Natural killer cell (primary cell): Measurements from ENCODE around the gene WNK2. TPM values are rescaled to one million over a fixed set of nuclear protein-coding genes. Genes with fewer than 3 reads are reported as not detected.

Source experiments
- ATAC-seq, 3 donors: fragments of 150-1000 bp in 2 of 3; fragments of 200-7000 bp in 1 of 3; cut with Tn5 transposase; 1 replicate in 1 of 3; 2 replicates in 2 of 3; pipeline ENCODE4 v1.10.0; 2021; ENCODE audit warnings: mild to moderate bottlenecking in 2 of 3, moderate library complexity in 2 of 3
- DNase-seq, 2 donors: peaks; one replicate each; pipeline versions ENCODE4 v3.0.0 to v3.0.0-alpha.2; 2013 to 2021; ENCODE audit warnings: mixed read lengths in 1 of 2
- H3K27ac ChIP-seq: one replicate; pipeline ENCODE4 v1.5.1; 2013; ENCODE audit warnings: mild to moderate bottlenecking, low read length
- H3K27me3 ChIP-seq: one replicate; pipeline ENCODE4 v1.6.1; 2013; ENCODE audit warnings: low read length; ENCODE audit not compliant: control insufficient read depth, insufficient read depth
- H3K36me3 ChIP-seq: one replicate; pipeline ENCODE4 v1.6.1; 2013; ENCODE audit warnings: low read length; ENCODE audit not compliant: control insufficient read depth, insufficient read depth
- H3K4me1 ChIP-seq: one replicate; pipeline ENCODE4 v1.6.1; 2013; ENCODE audit warnings: low read length; ENCODE audit not compliant: control insufficient read depth, insufficient read depth
- H3K4me3 ChIP-seq: one replicate; pipeline ENCODE4 v1.5.1; 2013; ENCODE audit warnings: low read length
- H3K9me3 ChIP-seq: one replicate; pipeline ENCODE4 v1.6.1; 2013; ENCODE audit warnings: low read length; ENCODE audit not compliant: control insufficient read depth, insufficient read depth
- H3K27ac Mint-ChIP-seq, 2 donors: one replicate each; pipeline ENCODE4 v1.8.0; 2022; ENCODE audit warnings: mild to moderate bottlenecking in 2 of 2, mixed read lengths in 2 of 2, moderate library complexity in 1 of 2
- H3K27me3 Mint-ChIP-seq, 2 donors: one replicate each; pipeline ENCODE4 v1.8.0; 2022; ENCODE audit warnings: low read depth in 2 of 2, mixed read lengths in 2 of 2
- H3K36me3 Mint-ChIP-seq: one replicate; pipeline ENCODE4 v1.8.0; 2022; ENCODE audit warnings: mixed read lengths
- H3K4me1 Mint-ChIP-seq, 2 donors: one replicate each; pipeline ENCODE4 v1.8.0; 2022; ENCODE audit warnings: mixed read lengths in 2 of 2
- H3K4me3 Mint-ChIP-seq: one replicate; pipeline ENCODE4 v1.8.0; 2022; ENCODE audit warnings: mild to moderate bottlenecking, moderate library complexity, mixed read lengths
- H3K9me3 Mint-ChIP-seq, 2 donors: one replicate each; pipeline ENCODE4 v1.8.0; 2022; ENCODE audit warnings: mixed read lengths in 2 of 2
- WGBS: methylation state at CpG from one replicate; pipeline ENCODE4 v1.1.7; 2013; ENCODE audit warnings: missing lambda C conversion rate; ENCODE audit not compliant: insufficient coverage; 5-methylcytosine and 5-hydroxymethylcytosine counted together
- intact Hi-C: fragments of 100-400 bp; cut with micrococcal nuclease; formaldehyde crosslinking; loops from one replicate; pipeline ENCODE4 v1.14.2; 2022
- total RNA-seq, 4 donors: library from RNA; stranded (reverse); fragments of 120-200 nt in 1 of 4; gene quantifications; one replicate each; pipeline versions ENCODE4 v1.2.3 to v1.2.4, GENCODE V29; 2013 to 2022
- TF ChIP-seq, protein P1 (sequence below): fragments of 200-600 bp; IDR thresholded peaks from one replicate; pipeline ENCODE4 v1.8.0; 2022; ENCODE audit warnings: antibody characterized with exemption

The WNK2 gene
- total RNA-seq, 3 donors from 2014 or later (not counting 1 experiment from before 2014, with no cell fraction given): 0.25 TPM; not detected in 2

- Histone ChIP-seq H3K36me3 (no peaks in the 10 kb centered on the region), H3K4me1 (no peaks in the 10 kb centered on the region), H3K27ac (no peak overlapping the region), H3K27me3 (peaks cover 2% of the 10 kb centered on the region), H3K9me3 (no peaks in the 10 kb centered on the region), H3K4me3 (no peak overlapping the region)
- no peak overlapping the region for H3K27ac Mint-ChIP-seq
- DNase-seq: no peak
- H3K4me3 Mint-ChIP-seq: no peak overlapping the region
- WGBS: 95% methylated on average over 20 of the region's 20 CpGs
- no peaks in the 10 kb centered on the region for H3K9me3 Mint-ChIP-seq
- intact Hi-C loops: no loop called here
- TF ChIP-seq, protein P1, sequence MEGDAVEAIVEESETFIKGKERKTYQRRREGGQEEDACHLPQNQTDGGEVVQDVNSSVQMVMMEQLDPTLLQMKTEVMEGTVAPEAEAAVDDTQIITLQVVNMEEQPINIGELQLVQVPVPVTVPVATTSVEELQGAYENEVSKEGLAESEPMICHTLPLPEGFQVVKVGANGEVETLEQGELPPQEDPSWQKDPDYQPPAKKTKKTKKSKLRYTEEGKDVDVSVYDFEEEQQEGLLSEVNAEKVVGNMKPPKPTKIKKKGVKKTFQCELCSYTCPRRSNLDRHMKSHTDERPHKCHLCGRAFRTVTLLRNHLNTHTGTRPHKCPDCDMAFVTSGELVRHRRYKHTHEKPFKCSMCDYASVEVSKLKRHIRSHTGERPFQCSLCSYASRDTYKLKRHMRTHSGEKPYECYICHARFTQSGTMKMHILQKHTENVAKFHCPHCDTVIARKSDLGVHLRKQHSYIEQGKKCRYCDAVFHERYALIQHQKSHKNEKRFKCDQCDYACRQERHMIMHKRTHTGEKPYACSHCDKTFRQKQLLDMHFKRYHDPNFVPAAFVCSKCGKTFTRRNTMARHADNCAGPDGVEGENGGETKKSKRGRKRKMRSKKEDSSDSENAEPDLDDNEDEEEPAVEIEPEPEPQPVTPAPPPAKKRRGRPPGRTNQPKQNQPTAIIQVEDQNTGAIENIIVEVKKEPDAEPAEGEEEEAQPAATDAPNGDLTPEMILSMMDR: no peak
- no peaks in the 10 kb centered on the region for H3K27me3 Mint-ChIP-seq
- no peaks in the 10 kb centered on the region for H3K4me1 Mint-ChIP-seq
- no peak for ATAC-seq
- no peaks in the 10 kb centered on the region for H3K36me3 Mint-ChIP-seq
Measured at GRCh38 chr9:93252781-93253530, 69.0 kb downstream of the WNK2 start.

DNA sequence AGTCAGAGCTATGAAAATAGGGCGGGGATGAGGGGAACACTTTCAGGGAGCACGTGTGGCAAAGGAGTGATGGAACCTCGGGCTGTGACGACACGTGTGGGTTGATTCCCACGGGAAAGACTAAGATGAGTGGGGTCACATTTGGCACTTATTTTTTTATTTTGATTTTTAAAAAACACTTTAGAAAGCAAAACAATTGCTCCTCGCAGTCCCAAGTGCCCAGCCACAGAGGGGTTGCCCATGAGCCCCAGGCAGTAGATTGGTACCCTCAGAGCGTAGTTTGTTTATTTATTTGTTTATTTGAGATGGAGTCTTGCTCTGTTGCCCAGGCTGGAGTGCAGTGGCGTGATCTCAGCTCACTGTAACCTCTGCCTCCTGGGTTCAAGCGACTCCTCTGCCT is 69.7 kb downstream of the WNK2 start:
- Mint-ChIP-seq H3K27me3 (no peaks in the 10 kb centered on the region), H3K9me3 (no peaks in the 10 kb centered on the region), H3K36me3 (no peaks in the 10 kb centered on the region), H3K4me3 (no peak overlapping the region), H3K27ac (no peak overlapping the region), H3K4me1 (no peaks in the 10 kb centered on the region)
- WGBS: 87% methylated on average over 10 of the region's 10 CpGs
- Histone ChIP-seq H3K4me3 (no peak overlapping the region), H3K36me3 (no peaks in the 10 kb centered on the region), H3K4me1 (no peaks in the 10 kb centered on the region), H3K9me3 (no peaks in the 10 kb centered on the region), H3K27me3 (peaks cover 2% of the 10 kb centered on the region), H3K27ac (no peak overlapping the region)
- TF ChIP-seq, protein P1: no peak
- no peak for ATAC-seq
- DNase-seq: no peak
- intact Hi-C loops: no loop called here

GRCh38 chr9:93254061-93254481 is 70.1 kb downstream of the WNK2 start:
- no peaks in the 10 kb centered on the region for H3K4me1 Mint-ChIP-seq
- Histone ChIP-seq H3K27ac (no peak overlapping the region), H3K4me3 (no peak overlapping the region), H3K36me3 (no peaks in the 10 kb centered on the region), H3K4me1 (no peaks in the 10 kb centered on the region), H3K9me3 (no peaks in the 10 kb centered on the region), H3K27me3 (peaks cover 2% of the 10 kb centered on the region)
- H3K36me3 Mint-ChIP-seq: no peaks in the 10 kb centered on the region
- no peak overlapping the region for H3K4me3 Mint-ChIP-seq
- DNase-seq (no peak), ATAC-seq (no peak)
- WGBS: 94% methylated on average over 13 of the region's 14 CpGs
- H3K27me3 Mint-ChIP-seq: no peaks in the 10 kb centered on the region
- H3K27ac Mint-ChIP-seq: no peak overlapping the region
- no peaks in the 10 kb centered on the region for H3K9me3 Mint-ChIP-seq
- intact Hi-C loops: no loop called here
- TF ChIP-seq, protein P1: no peak
